H1 (cell line): ENCODE measurements around the gene PRKD1. TPM values are rescaled to one million over a fixed set of nuclear protein-coding genes. Genes with fewer than 3 reads are reported as not detected.
"Not testable (repeated sequence)": the region's sequence is repeated elsewhere in the genome, so short reads cannot be mapped to it uniquely, and the experiment has no call there.

ENCODE experiments used
- CTCF ChIA-PET: fragments of 300-600 bp; sonication (Branson Sonifier 250); formaldehyde crosslinking; loops from one replicate; lab custom pipeline; 2021; ENCODE audit not compliant: partially characterized antibody; lab: Charles Lee
- POLR2A ChIA-PET: fragments of 300-600 bp; sonication (Branson Sonifier 250); formaldehyde crosslinking; loops from one replicate; lab custom pipeline; 2021; ENCODE audit warnings: inconsistent platforms; ENCODE audit not compliant: partially characterized antibody; lab: Charles Lee
- DNase-seq, 2 experiments: peaks; one replicate each; pipeline versions ENCODE4 v3.0.0 to v3.0.0-alpha.2; 2010 to 2022; ENCODE audit warnings: low spot score in 2 of 2, low read depth in 1 of 2, mixed read lengths in 1 of 2
- FAIRE-seq: peaks from 2 replicates; lab custom pipeline; 2011; peaks lifted over from hg19 to GRCh38; lab: Jason Lieb, UNC
- H2AFZ ChIP-seq: 2 replicates; pipeline ENCODE4 v1.8.1; 2012; ENCODE audit warnings: low read length, inconsistent platforms
- H2AK5ac ChIP-seq: 2 replicates; pipeline ENCODE4 v1.6.1; 2013; ENCODE audit warnings: low read depth, low read length
- H2BK120ac ChIP-seq: replicated peaks from 2 replicates; pipeline ENCODE3; 2013; ENCODE audit warnings: low read depth, low read length, inconsistent platforms
- H2BK12ac ChIP-seq: 2 replicates; pipeline ENCODE4 v1.6.1; 2013; ENCODE audit warnings: low read depth, low read length
- H2BK15ac ChIP-seq: 2 replicates; pipeline ENCODE4 v1.6.1; 2013; ENCODE audit warnings: low read length
- H2BK20ac ChIP-seq: 2 replicates; pipeline ENCODE4 v1.6.1; 2013; ENCODE audit warnings: low read length
- H2BK5ac ChIP-seq: 2 replicates; pipeline ENCODE4 v1.6.1; 2013; ENCODE audit warnings: low read depth, low read length
- H3K14ac ChIP-seq: 2 replicates; pipeline ENCODE4 v1.6.1; 2013; ENCODE audit warnings: inconsistent platforms; ENCODE audit not compliant: insufficient read length
- H3K18ac ChIP-seq: 2 replicates; pipeline ENCODE4 v1.6.1; 2013; ENCODE audit warnings: low read length; ENCODE audit errors: extremely low read depth
- H3K23ac ChIP-seq: 2 replicates; pipeline ENCODE4 v1.6.1; 2013; ENCODE audit warnings: inconsistent platforms; ENCODE audit not compliant: insufficient read length
- H3K23me2 ChIP-seq: 2 replicates; pipeline ENCODE4 v1.6.1; 2013; ENCODE audit warnings: low read depth, low read length
- H3K27ac ChIP-seq: 2 replicates; pipeline ENCODE4 v1.6.1; 2011; ENCODE audit warnings: low read depth, low read length, inconsistent platforms
- H3K27me3 ChIP-seq, 4 experiments: replicated peaks in 1 of 4; 1 replicate in 1 of 4; 2 replicates in 3 of 4; pipeline versions ENCODE4 v1.6.1 to v1.8.1; 2011 to 2013; ENCODE audit warnings: low read length in 3 of 4, mild to moderate bottlenecking in 3 of 4, inconsistent platforms in 2 of 4, mixed read lengths in 2 of 4, moderate library complexity in 1 of 4; ENCODE audit not compliant: control insufficient read depth in 3 of 4, insufficient read depth in 3 of 4; ENCODE audit errors: extremely low read depth in 1 of 4
- H3K36me3 ChIP-seq, 4 experiments: 2 replicates each; pipeline versions ENCODE4 v1.6.1 to v1.8.1; 2011 to 2013; ENCODE audit warnings: mild to moderate bottlenecking in 4 of 4, low read length in 3 of 4, moderate library complexity in 2 of 4, control low read depth in 1 of 4, inconsistent platforms in 1 of 4; ENCODE audit not compliant: insufficient read depth in 4 of 4, control insufficient read depth in 2 of 4
- H3K4ac ChIP-seq: replicated peaks from 2 replicates; pipeline ENCODE3; 2013; ENCODE audit warnings: low read length, low read depth, mixed read lengths, inconsistent platforms; ENCODE audit not compliant: insufficient read length
- H3K4me1 ChIP-seq, 4 experiments: replicated peaks in 1 of 4; 1 replicate in 1 of 4; 2 replicates in 3 of 4; pipeline versions ENCODE4 v1.6.1 to v1.8.1; 2011 to 2013; ENCODE audit warnings: low read length in 3 of 4, inconsistent platforms in 2 of 4, mixed read lengths in 1 of 4; ENCODE audit not compliant: insufficient read depth in 4 of 4, control insufficient read depth in 3 of 4
- H3K4me2 ChIP-seq, 2 experiments: 2 replicates each; pipeline versions ENCODE4 v1.6.1 to v1.8.1; 2011 to 2013; ENCODE audit warnings: low read depth in 2 of 2, low read length in 2 of 2, control low read depth in 1 of 2, inconsistent platforms in 1 of 2, mild to moderate bottlenecking in 1 of 2; ENCODE audit not compliant: insufficient read depth in 1 of 2
- H3K4me3 ChIP-seq, 4 experiments: fragments of 200-600, 300-600 bp in 1 of 4; sonication (generic), shearing (Covaris generic), sonication (Bioruptor Twin) in 1 of 4; 2 replicates each; pipeline versions ENCODE4 v1.5.1 to v1.8.1; 2011 to 2016; ENCODE audit warnings: low read length in 4 of 4, low read depth in 3 of 4, control low read depth in 2 of 4, inconsistent platforms in 2 of 4, mild to moderate bottlenecking in 2 of 4, mixed read lengths in 1 of 4, moderate library complexity in 1 of 4; ENCODE audit not compliant: insufficient read depth in 2 of 4; ENCODE audit errors: extremely low read depth in 1 of 4
- H3K56ac ChIP-seq: replicated peaks from 2 replicates; pipeline ENCODE3; 2013; ENCODE audit warnings: low read depth, mild to moderate bottlenecking, mixed read lengths, low read length, inconsistent platforms; ENCODE audit not compliant: insufficient read length
- H3K79me1 ChIP-seq: 2 replicates; pipeline ENCODE4 v1.6.1; 2013; ENCODE audit warnings: low read depth, low read length, control low read depth
- H3K79me2 ChIP-seq, 2 experiments: 2 replicates each; pipeline versions ENCODE4 v1.6.1 to v1.8.1; 2012 to 2013; ENCODE audit warnings: low read length in 2 of 2, mild to moderate bottlenecking in 2 of 2, inconsistent platforms in 1 of 2; ENCODE audit not compliant: insufficient read depth in 2 of 2, control insufficient read depth in 1 of 2
- H3K9ac ChIP-seq, 4 experiments: replicated peaks in 1 of 4; 1 replicate in 1 of 4; 2 replicates in 3 of 4; pipeline versions ENCODE4 v1.6.1 to v1.8.1; 2011 to 2013; ENCODE audit warnings: low read depth in 3 of 4, low read length in 3 of 4, control low read depth in 2 of 4, mild to moderate bottlenecking in 2 of 4, moderate library complexity in 2 of 4, inconsistent platforms in 1 of 4; ENCODE audit errors: extremely low read depth in 1 of 4
- H3K9me3 ChIP-seq, 2 experiments: 2 replicates each; pipeline versions ENCODE4 v1.6.1 to v1.8.1; 2012 to 2013; ENCODE audit warnings: mild to moderate bottlenecking in 2 of 2, moderate library complexity in 2 of 2, control low read depth in 1 of 2, inconsistent platforms in 1 of 2, low read depth in 1 of 2, low read length in 1 of 2, mixed read lengths in 1 of 2; ENCODE audit not compliant: insufficient read depth in 2 of 2
- H4K20me1 ChIP-seq, 2 experiments: replicated peaks in 1 of 2; 2 replicates each; pipeline versions ENCODE3 to v1.8.1; 2011 to 2013; ENCODE audit warnings: inconsistent platforms in 2 of 2, low read length in 2 of 2, mild to moderate bottlenecking in 1 of 2; ENCODE audit not compliant: insufficient read depth in 2 of 2, control insufficient read depth in 1 of 2
- H4K5ac ChIP-seq: 2 replicates; pipeline ENCODE4 v1.6.1; 2013; ENCODE audit warnings: low read length, low read depth, mixed read lengths, inconsistent platforms; ENCODE audit not compliant: insufficient read length
- H4K8ac ChIP-seq: 2 replicates; pipeline ENCODE4 v1.8.0; 2013; ENCODE audit warnings: mild to moderate bottlenecking, moderate library complexity, low read length, inconsistent platforms; ENCODE audit not compliant: insufficient read depth; ENCODE audit errors: extremely low read depth
- H4K91ac ChIP-seq: replicated peaks from 2 replicates; pipeline ENCODE3; 2013; ENCODE audit warnings: low read length, mixed read lengths, inconsistent platforms; ENCODE audit not compliant: insufficient read length
- CBX5 ChIP-seq: fragments of 300-800, 300-1000 bp; sonication (generic); IDR thresholded peaks from 2 replicates; pipeline ENCODE4 v1.7.1; 2016; ENCODE audit warnings: antibody characterized with exemption, low read length, low read depth
- EZH2 ChIP-seq: fragments of 200-600 bp; sonication (generic); IDR thresholded peaks from 2 replicates; pipeline ENCODE4 v1.7.1; 2012; ENCODE audit warnings: low read depth, mild to moderate bottlenecking, moderate library complexity, low read length, inconsistent platforms; ENCODE audit not compliant: severe bottlenecking
- RAD21 ChIP-seq, 2 experiments: IDR thresholded peaks in 1 of 2; conservative IDR thresholded peaks in 1 of 2; 2 replicates each; pipeline ENCODE4 v1.6.1; 2011; ENCODE audit warnings: low read depth in 2 of 2, low read length in 2 of 2, improper control_type of control experiment in 1 of 2, inconsistent platforms in 1 of 2, mild to moderate bottlenecking in 1 of 2, moderate library complexity in 1 of 2
- SRF ChIP-seq: IDR thresholded peaks from 2 replicates; pipeline ENCODE4 v1.6.1; 2011; ENCODE audit warnings: mild to moderate bottlenecking, low read depth, low read length, moderate library complexity
- WGBS, 2 experiments: shearing (Covaris generic) in 1 of 2; methylation state at CpG; one replicate each; pipeline versions ENCODE4 v1.1.6 to v1.1.7; 2013 to 2015; ENCODE audit warnings: low lambda C conversion rate in 2 of 2, mixed read lengths in 2 of 2, inconsistent platforms in 1 of 2, low coverage in 1 of 2, missing lambda C conversion rate in 1 of 2; ENCODE audit not compliant: insufficient replicate concordance in 2 of 2, insufficient coverage in 1 of 2, insufficient read length in 1 of 2; ENCODE audit errors: extremely low coverage in 1 of 2, missing lambda C conversion rate in 1 of 2; 5-methylcytosine and 5-hydroxymethylcytosine counted together
- polyA plus RNA-seq, 7 experiments: library from polyadenylated mRNA; depleted of rRNA in 3 of 7; stranded (reverse) in 5 of 7; unstranded in 2 of 7; fragments of >200 nt in 5 of 7; fragments of 200-250 nt in 2 of 7; gene quantifications; 1 replicate in 5 of 7; 2 replicates in 1 of 7; 4 replicates in 1 of 7; pipeline versions ENCODE4 v1.2.1 to v1.2.3, GENCODE V29; 2011 to 2013; ENCODE audit warnings: missing spikeins in 2 of 7, mixed read lengths in 2 of 7
- total RNA-seq: library from RNA; stranded (reverse); fragmentation: NEBNext Ultra II Directional; extraction: Animal tissue kit (Norgen Biotek cat#: 25700); gene quantifications from 2 replicates; pipeline ENCODE4 v1.2.1, GENCODE V29; 2021

Gene PRKD1
- total and polyA plus RNA-seq, 2 of the 8 experiments (the other 6 are each of a cell fraction or from before 2014, with no cell fraction given) = 3.6 to 6.8 TPM

- H4K8ac ChIP-seq = no peak overlapping the region
Measured at GRCh38 chr14:29705801-29706200, 221.8 kb downstream of the PRKD1 start.

GRCh38 chr14:29689597-29689996 is 238.1 kb downstream of the PRKD1 start:
- H3K4me3 ChIP-seq, H3K27ac ChIP-seq, H4K5ac ChIP-seq, H3K36me3 ChIP-seq, H2BK120ac ChIP-seq, CTCF ChIA-PET, H3K14ac ChIP-seq, H2BK15ac ChIP-seq, DNase-seq, H3K79me2 ChIP-seq, H3K4ac ChIP-seq, FAIRE-seq, H3K56ac ChIP-seq, H2BK20ac ChIP-seq, H3K9ac ChIP-seq, H3K9me3 ChIP-seq, H2BK12ac ChIP-seq, H2AFZ ChIP-seq, H3K18ac ChIP-seq, H2AK5ac ChIP-seq, H2BK5ac ChIP-seq, H3K4me1 ChIP-seq, H3K4me2 ChIP-seq, H4K8ac ChIP-seq, POLR2A ChIA-PET, H4K20me1 ChIP-seq, H3K79me1 ChIP-seq, H3K27me3 ChIP-seq, H3K23ac ChIP-seq, H3K23me2 ChIP-seq, H4K91ac ChIP-seq: not testable (repeated sequence)
- WGBS, 2 experiments = 93% methylated on average over 2 of the region's 2 CpGs; no CpG with 5 or more reads in 1 of the 2 experiments

More at GRCh38 chr14:29705801-29706200, 221.8 kb downstream of the PRKD1 start:
- Histone ChIP-seq H2AK5ac (no peak overlapping the region), H2BK120ac (no peak overlapping the region), H3K4me3 (no peak overlapping the region), H3K27ac (no peak overlapping the region), H4K20me1 (no peaks in the 10 kb centered on the region), H3K4me1 (no peaks in the 10 kb centered on the region), H3K23me2 (no peaks in the 10 kb centered on the region), H3K79me1 (no peaks in the 10 kb centered on the region), H3K79me2 (no peaks in the 10 kb centered on the region), H3K56ac (no peak overlapping the region), H3K4me2 (no peak overlapping the region), H2BK5ac (no peak overlapping the region), H2BK20ac (no peak overlapping the region), H2AFZ (no peak overlapping the region), H3K23ac (no peak overlapping the region), H4K91ac (no peak overlapping the region), H3K27me3 (no peaks in the 10 kb centered on the region), H3K4ac (no peak overlapping the region), H3K36me3 (no peaks in the 10 kb centered on the region), H2BK15ac (no peak overlapping the region), H4K5ac (no peak overlapping the region), H2BK12ac (no peak overlapping the region), H3K14ac (no peak overlapping the region), H3K9me3 (no peaks in the 10 kb centered on the region), H3K18ac (no peak overlapping the region), H3K9ac (no peak overlapping the region)
- FAIRE-seq (no peak), DNase-seq (no peak)
- 89% methylated on average over 1 of the region's 1 CpG; no CpG with 5 or more reads in 1 of the 2 experiments for WGBS, 2 experiments
- ChIA-PET POLR2A (no interaction called here), CTCF (no interaction called here)
- TF ChIP-seq RAD21 (IDR thresholded peaks at IDR 0.05 in 1 of 2, conservative IDR thresholded peaks at IDR 0.05 in 1 of 2; ENCODE audit: low read depth in 2 of 2, low read length in 2 of 2) (no peak), EZH2 (no peak), CBX5 (no peak), SRF (no peak)
